Measurements from ENCODE around the gene HTR1E.

GRCh38 chr6:87059943-87060342 lies 122.6 kb downstream of the HTR1E start:
- no peak for TF ChIP-seq EZH2phosphoT487 (IDR thresholded peaks at IDR 0.05; ENCODE audit: insufficient read depth, low read depth)
- no peak for TF ChIP-seq EZH2 (IDR thresholded peaks at IDR 0.05; ENCODE audit: insufficient read depth, poor library complexity, severe bottlenecking)
